K562 (cell line): Measurements from ENCODE around the gene FAM50B.

Source experiments
- CREB1 ChIP-seq, 2 experiments: sonication (generic) in 1 of 2; formaldehyde crosslinking in 1 of 2; IDR thresholded peaks; 2 replicates each; pipeline versions ENCODE4 v1.6.1 to v1.8.0; 2012 to 2022; ENCODE audit warnings: inconsistent platforms in 1 of 2, mild to moderate bottlenecking in 1 of 2, missing genetic modification reagents in 1 of 2, moderate library complexity in 1 of 2
- CTCF ChIP-seq, 3 experiments: IDR thresholded peaks in 2 of 3; conservative IDR thresholded peaks in 1 of 3; 2 replicates each; pipeline ENCODE4 v1.5.1; 2011 to 2012; ENCODE audit warnings: low read length in 3 of 3, mild to moderate bottlenecking in 3 of 3, control low read depth in 2 of 3, improper control_type of control experiment in 1 of 3, inconsistent platforms in 1 of 3, low read depth in 1 of 3, mixed read lengths in 1 of 3, moderate library complexity in 1 of 3; ENCODE audit not compliant: insufficient read depth in 2 of 3
- EP300 ChIP-seq: IDR thresholded peaks from 2 replicates; pipeline ENCODE4 v1.6.1; 2012; ENCODE audit warnings: low read length, improper control_type of control experiment
- HEY1 ChIP-seq: fragments of 250-450 bp; sonication (Bioruptor Pico); IDR thresholded peaks from 2 replicates; pipeline ENCODE4 v1.5.0; 2020; ENCODE audit warnings: mild to moderate bottlenecking, moderate library complexity, borderline replicate concordance
- IRF1 ChIP-seq: sonication (generic); formaldehyde crosslinking; IDR thresholded peaks from 2 replicates; pipeline ENCODE4 v1.8.0; 2022; ENCODE audit warnings: missing genetic modification reagents, mild to moderate bottlenecking, borderline replicate concordance
- KAT8 ChIP-seq: fragments of 450-650 bp; IDR thresholded peaks from 2 replicates; pipeline ENCODE4 v1.6.1; 2016; ENCODE audit warnings: low read depth, mild to moderate bottlenecking
- NRF1 ChIP-seq, 2 experiments: fragments of 450-650 bp; IDR thresholded peaks in 1 of 2; conservative IDR thresholded peaks in 1 of 2; 2 replicates each; pipeline ENCODE4 v1.6.1; 2014; ENCODE audit warnings: mild to moderate bottlenecking in 2 of 2
- RAD21 ChIP-seq, 2 experiments: fragments of 250-450 bp in 1 of 2; fragments of 450-650 bp in 1 of 2; sonication (Bioruptor Pico) in 1 of 2; formaldehyde crosslinking in 1 of 2; IDR thresholded peaks in 1 of 2; conservative IDR thresholded peaks in 1 of 2; 2 replicates each; pipeline versions ENCODE4 v1.4.0 to v1.8.0; 2020 to 2022; ENCODE audit warnings: mild to moderate bottlenecking in 2 of 2, moderate library complexity in 1 of 2
- TEAD2 ChIP-seq: fragments of 450-650 bp; IDR thresholded peaks from 2 replicates; pipeline ENCODE4 v1.6.1; 2016; ENCODE audit warnings: missing genetic modification characterization, control low read depth, missing compliant biosample characterization
- ZC3H8 ChIP-seq: fragments of 450-650 bp; IDR thresholded peaks from 2 replicates; pipeline ENCODE4 v1.6.1; 2017

GRCh38 chr6:3850451-3851203, 1.5 kb downstream of the FAM50B start:
- TF ChIP-seq CREB1 (IDR thresholded peaks at IDR 0.05) (no peak), CREB1 (CRISPR knock-in tag; IDR thresholded peaks at IDR 0.05) (no peak), RAD21 (CRISPR knock-in tag; conservative IDR thresholded peaks at IDR 0.05 in 1 of 2, IDR thresholded peaks at IDR 0.05 in 1 of 2) (no peak), TEAD2 (tag) (no peak), KAT8 (no peak), ZC3H8 (no peak), NRF1 (conservative IDR thresholded peaks at IDR 0.05 in 1 of 2, IDR thresholded peaks at IDR 0.05 in 1 of 2) (no peak), EP300 (no peak), HEY1 (CRISPR knock-in tag) (no peak), CTCF (IDR thresholded peaks at IDR 0.05 in 2 of 3, conservative IDR thresholded peaks at IDR 0.05 in 1 of 3; ENCODE audit: insufficient read depth in 2 of 3, low read depth in 1 of 3, low read length in 3 of 3) (no peak), IRF1 (CRISPR knock-in tag) (no peak)
